ENCODE measurements around the gene PRCC. TPM values are rescaled to one million over a fixed set of nuclear protein-coding genes. Genes with fewer than 3 reads are reported as not detected.

PRCC gene
- total RNA-seq, 4 donors from 2014 or later, result 21.2 to 43.6 (median 38.7) TPM

DNA sequence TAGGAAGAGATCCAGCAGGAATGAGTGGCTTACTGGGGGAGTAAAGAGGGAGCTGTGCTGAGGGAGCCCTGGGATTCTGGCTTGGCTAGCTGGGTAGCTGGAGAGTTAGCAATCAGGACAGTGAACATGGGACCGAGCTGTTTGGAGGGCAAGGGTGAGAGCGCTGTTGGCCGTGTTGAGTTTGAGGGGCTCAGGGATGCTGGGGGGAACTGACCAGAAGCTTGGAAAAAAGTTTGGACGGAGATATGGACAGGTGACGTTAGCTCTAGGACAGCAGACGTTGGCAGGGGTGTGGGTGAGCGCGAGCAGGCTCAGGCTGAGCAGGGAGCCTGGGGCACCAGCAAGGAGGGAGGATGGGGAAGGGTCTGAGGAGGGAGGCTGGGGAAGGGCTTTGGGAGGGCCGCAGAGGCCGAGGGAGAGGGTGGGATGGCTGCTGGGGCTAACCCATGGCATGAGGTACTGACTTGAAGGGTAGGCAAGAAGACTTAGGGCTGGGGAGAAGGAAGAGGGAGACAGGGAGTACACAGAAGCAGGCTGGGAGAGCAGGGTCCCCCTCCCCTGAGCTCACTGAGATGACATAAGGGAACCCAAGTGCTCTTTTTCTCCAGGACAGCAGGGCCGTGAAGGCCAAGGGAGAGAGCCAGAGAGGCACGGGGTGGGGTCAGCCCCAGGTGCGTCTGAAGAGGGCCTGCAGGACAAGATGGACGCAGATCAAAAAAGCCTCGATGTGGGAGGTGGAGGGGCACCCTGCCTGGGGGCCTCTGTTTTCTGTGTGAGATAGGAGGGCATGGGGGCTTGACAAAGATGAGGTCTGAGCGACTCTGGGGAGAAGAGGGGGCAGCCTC lies 41.1 kb downstream of the PRCC start:
- Histone ChIP-seq H3K36me3 (no peaks in the 10 kb centered on the region), H3K27ac (replicated peaks in 1 of 4) (no peak overlapping the region), H3K4me1 (peaks cover 22 to 36% (median 34%) of the 10 kb centered on the region in 4 donors), H3K9me3 (no peaks in the 10 kb centered on the region), H3K4me3 (no peak overlapping the region), H3K27me3 (peaks cover 0 to 13% (median 0%) of the 10 kb centered on the region in 4 donors)
- TF ChIP-seq POLR2A (IDR thresholded peaks at IDR 0.05; ENCODE audit: low read depth) (no peak), POLR2AphosphoS5 (IDR thresholded peaks at IDR 0.05) (no peak), EP300 (IDR thresholded peaks at IDR 0.05) (no peak)
- TF ChIP-seq, protein P1, sequence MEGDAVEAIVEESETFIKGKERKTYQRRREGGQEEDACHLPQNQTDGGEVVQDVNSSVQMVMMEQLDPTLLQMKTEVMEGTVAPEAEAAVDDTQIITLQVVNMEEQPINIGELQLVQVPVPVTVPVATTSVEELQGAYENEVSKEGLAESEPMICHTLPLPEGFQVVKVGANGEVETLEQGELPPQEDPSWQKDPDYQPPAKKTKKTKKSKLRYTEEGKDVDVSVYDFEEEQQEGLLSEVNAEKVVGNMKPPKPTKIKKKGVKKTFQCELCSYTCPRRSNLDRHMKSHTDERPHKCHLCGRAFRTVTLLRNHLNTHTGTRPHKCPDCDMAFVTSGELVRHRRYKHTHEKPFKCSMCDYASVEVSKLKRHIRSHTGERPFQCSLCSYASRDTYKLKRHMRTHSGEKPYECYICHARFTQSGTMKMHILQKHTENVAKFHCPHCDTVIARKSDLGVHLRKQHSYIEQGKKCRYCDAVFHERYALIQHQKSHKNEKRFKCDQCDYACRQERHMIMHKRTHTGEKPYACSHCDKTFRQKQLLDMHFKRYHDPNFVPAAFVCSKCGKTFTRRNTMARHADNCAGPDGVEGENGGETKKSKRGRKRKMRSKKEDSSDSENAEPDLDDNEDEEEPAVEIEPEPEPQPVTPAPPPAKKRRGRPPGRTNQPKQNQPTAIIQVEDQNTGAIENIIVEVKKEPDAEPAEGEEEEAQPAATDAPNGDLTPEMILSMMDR (IDR thresholded peaks at IDR 0.05), result no peak
- DNase-seq (ENCODE audit: extremely low spot score), result no peak
- WGBS, result 95% methylated on average over 16 of the region's 16 CpGs
- intact Hi-C loops (cut with DNase I), result no loop called here

DNA sequence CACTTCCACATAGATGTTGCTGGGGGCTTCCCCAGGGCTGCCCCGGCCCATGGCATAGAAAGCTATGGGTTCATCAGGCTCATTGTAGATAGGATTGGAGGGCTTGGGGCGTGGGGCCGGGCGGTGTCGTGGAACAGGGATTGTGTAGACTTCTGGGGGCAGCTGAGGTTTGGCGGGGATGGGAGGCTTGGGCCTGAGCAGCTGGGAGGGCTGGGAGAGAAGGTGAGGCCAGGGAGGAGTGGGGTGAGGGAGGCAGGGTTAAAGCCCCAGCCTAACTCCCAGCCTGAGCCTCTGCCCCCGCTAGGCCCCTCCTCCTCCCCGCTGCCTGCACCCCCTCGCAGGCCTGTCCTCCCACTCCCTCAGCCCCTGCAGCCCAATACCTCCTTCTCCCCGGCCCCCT lies 41.9 kb downstream of the PRCC start:
- Histone ChIP-seq H3K27ac (replicated peaks in 1 of 4) (no peak overlapping the region), H3K36me3 (no peaks in the 10 kb centered on the region), H3K4me1 (peaks cover 31 to 42% (median 38%) of the 10 kb centered on the region in 4 donors), H3K9me3 (no peaks in the 10 kb centered on the region), H3K27me3 (peaks cover 0 to 13% (median 0%) of the 10 kb centered on the region in 4 donors), H3K4me3 (no peak overlapping the region)
- TF ChIP-seq, protein P1 (IDR thresholded peaks at IDR 0.05), result no peak
- no peak for TF ChIP-seq POLR2AphosphoS5 (IDR thresholded peaks at IDR 0.05)
- intact Hi-C loops (cut with DNase I), result no loop called here
- DNase-seq (ENCODE audit: extremely low spot score), result no peak
- WGBS, result 95% methylated on average over 10 of the region's 10 CpGs

DNA sequence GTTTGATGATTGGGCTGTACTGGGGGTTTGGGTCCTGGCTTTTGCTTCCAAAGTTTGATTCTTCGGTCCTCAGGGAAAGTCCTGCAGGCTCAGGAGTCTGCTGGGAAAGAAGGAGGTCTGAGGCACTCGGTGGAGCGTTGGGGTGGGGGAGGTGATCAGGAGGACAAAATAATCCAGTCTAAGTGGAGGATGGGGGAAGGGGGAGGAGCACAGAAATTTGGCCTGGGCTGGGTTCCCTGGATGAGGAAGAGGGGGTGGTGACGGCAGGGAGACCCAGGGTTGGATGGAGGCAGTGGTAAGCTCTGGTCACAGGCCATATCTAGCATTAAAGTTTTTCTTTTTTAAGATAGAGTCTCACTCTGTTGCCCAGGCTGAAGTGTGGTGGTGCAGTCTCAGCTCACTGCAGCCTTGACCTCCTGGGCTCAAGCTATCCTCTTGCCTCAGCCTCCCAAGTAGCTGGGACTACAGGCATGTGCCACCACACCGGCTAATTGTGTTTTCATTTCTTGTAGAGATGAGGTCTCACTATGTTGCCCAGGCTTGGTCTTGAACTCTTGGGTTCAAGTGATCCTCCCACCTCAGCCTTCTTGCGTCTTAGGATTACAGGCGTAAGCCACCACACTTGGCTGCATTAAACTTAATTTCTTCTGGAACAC lies 42.5 kb downstream of the PRCC start:
- Histone ChIP-seq H3K9me3 (no peaks in the 10 kb centered on the region), H3K27ac (replicated peaks in 1 of 4) (no peak overlapping the region), H3K4me3 (no peak overlapping the region), H3K36me3 (no peaks in the 10 kb centered on the region), H3K27me3 (peaks cover 0 to 13% (median 0%) of the 10 kb centered on the region in 4 donors), H3K4me1 (peaks cover 33 to 42% (median 38%) of the 10 kb centered on the region in 4 donors)
- TF ChIP-seq POLR2A (IDR thresholded peaks at IDR 0.05; ENCODE audit: low read depth) (no peak), POLR2AphosphoS5 (IDR thresholded peaks at IDR 0.05) (no peak), EP300 (IDR thresholded peaks at IDR 0.05) (no peak)
- TF ChIP-seq, protein P1 (IDR thresholded peaks at IDR 0.05), result no peak
- intact Hi-C loops (cut with DNase I), result loop anchor here (5.0 kb wide), 1 partner anchor 52 kb away; the partner anchor contains the start of gene NTRK1
- DNase-seq (ENCODE audit: extremely low spot score), result no peak
- WGBS, result 86% methylated on average over 7 of the region's 7 CpGs

DNA sequence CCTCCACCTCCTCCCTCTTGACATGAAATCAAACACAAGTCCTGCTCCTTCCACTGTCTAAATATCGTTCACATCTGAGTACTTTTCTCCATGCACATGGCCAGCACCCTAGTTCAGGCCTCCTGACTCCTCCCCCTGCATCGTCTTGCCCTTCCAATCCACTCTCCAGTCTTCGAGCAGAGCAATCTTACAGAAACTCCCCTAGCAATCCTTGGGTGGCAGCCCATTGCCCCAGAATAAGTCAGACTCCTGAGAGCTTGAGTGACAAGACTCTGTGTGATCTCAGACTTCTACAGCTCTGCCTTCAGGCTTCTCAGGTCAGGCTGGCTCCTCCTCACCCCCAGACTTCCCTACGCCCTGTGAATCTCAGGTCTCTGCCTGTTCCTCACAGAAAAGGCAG lies 43.8 kb downstream of the PRCC start:
- DNase-seq (ENCODE audit: extremely low spot score), result no peak
- Histone ChIP-seq H3K4me1 (peaks cover 29 to 34% (median 31%) of the 10 kb centered on the region in 4 donors), H3K36me3 (no peaks in the 10 kb centered on the region), H3K4me3 (no peak overlapping the region), H3K9me3 (no peaks in the 10 kb centered on the region), H3K27me3 (peaks cover 0 to 13% (median 0%) of the 10 kb centered on the region in 4 donors), H3K27ac (replicated peaks in 1 of 4) (no peak overlapping the region)
- no peak for TF ChIP-seq POLR2A (IDR thresholded peaks at IDR 0.05; ENCODE audit: low read depth)
- TF ChIP-seq, protein P1 (IDR thresholded peaks at IDR 0.05), result no peak
- TF ChIP-seq EP300 (IDR thresholded peaks at IDR 0.05), result no peak
- no peak for TF ChIP-seq POLR2AphosphoS5 (IDR thresholded peaks at IDR 0.05)
- intact Hi-C loops (cut with DNase I), result loop anchor here (5.0 kb wide), 1 partner anchor 51 kb away; the partner anchor contains the start of gene NTRK1
- WGBS, result 81% methylated on average over 4 of the region's 4 CpGs

All from esophagus muscularis mucosa (tissue), 4 donors.